Omental fat pad (tissue), 4 donors: ENCODE measurements around the gene STOX2. TPM values are rescaled to one million over a fixed set of nuclear protein-coding genes. Genes with fewer than 3 reads are reported as not detected.

Experiments used
- ATAC-seq: fragments of 150-250 bp; one replicate; pipeline ENCODE4 v1.9.1; 2016; ENCODE audit warnings: mild to moderate bottlenecking, moderate library complexity; ENCODE audit not compliant: low FRiP score
- DNase-seq: peaks from one replicate; pipeline ENCODE4 v3.0.0-alpha.2; 2019; ENCODE audit warnings: low spot score
- total RNA-seq, 4 donors: library from RNA; depleted of rRNA; stranded (reverse); fragments of >200 nt; gene quantifications; one replicate each; pipeline ENCODE4 v1.1.0, GENCODE V29; 2016
- TF ChIP-seq, protein P1 (sequence below), 3 donors: fragments of 450-650 bp; IDR thresholded peaks; one replicate each; pipeline ENCODE4 v1.5.1; 2016 to 2017; ENCODE audit warnings: antibody characterized with exemption in 3 of 3, mild to moderate bottlenecking in 3 of 3, moderate library complexity in 2 of 3

Gene STOX2
- total RNA-seq, 4 donors from 2014 or later, result 1.3 to 20.8 (median 4.7) TPM

DNA sequence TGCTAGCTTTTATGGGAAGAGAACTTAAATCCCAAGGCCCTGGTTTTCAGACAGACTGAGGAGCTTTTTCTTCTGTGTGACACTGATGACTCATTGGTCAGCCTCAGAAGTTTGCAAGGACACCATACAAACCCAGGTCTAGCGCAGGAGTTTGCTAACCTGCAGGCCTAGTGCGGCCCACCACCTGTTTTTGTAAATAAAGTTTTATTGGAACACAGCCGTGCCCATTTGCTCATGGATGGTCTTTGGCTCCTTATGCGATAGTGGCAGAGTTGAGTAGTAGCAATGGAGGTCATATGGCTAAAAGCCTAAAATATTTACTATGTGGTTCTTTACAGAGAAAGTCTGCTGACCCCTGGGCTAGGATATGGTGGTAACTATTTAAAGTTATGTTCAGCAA is 98.3 kb downstream of the STOX2 start:
- ATAC-seq, result no peak
- DNase-seq, result no peak
- TF ChIP-seq, protein P1, sequence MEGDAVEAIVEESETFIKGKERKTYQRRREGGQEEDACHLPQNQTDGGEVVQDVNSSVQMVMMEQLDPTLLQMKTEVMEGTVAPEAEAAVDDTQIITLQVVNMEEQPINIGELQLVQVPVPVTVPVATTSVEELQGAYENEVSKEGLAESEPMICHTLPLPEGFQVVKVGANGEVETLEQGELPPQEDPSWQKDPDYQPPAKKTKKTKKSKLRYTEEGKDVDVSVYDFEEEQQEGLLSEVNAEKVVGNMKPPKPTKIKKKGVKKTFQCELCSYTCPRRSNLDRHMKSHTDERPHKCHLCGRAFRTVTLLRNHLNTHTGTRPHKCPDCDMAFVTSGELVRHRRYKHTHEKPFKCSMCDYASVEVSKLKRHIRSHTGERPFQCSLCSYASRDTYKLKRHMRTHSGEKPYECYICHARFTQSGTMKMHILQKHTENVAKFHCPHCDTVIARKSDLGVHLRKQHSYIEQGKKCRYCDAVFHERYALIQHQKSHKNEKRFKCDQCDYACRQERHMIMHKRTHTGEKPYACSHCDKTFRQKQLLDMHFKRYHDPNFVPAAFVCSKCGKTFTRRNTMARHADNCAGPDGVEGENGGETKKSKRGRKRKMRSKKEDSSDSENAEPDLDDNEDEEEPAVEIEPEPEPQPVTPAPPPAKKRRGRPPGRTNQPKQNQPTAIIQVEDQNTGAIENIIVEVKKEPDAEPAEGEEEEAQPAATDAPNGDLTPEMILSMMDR (IDR thresholded peaks at IDR 0.05), result no peak

DNA sequence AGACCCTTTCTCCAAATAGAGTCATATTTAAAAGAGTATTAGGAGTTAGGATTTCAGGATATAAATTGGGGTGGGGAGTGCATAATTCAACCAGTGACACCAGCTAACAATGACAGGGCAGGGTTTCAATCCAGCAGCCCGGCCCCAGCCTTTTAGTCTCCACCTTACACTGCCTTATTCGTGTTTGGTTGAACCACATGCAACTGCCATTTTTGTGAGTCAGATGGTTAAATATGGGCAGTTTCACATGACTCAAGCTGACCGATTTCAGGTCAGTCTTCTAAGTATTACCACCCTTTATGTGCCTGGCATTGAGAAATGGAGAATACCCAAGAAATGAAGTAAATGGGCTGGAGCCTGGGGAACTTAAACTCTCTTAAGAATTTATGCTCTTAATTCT is 102.8 kb downstream of the STOX2 start:
- ATAC-seq, result no peak
- TF ChIP-seq, protein P1 (IDR thresholded peaks at IDR 0.05), result no peak
- DNase-seq, result no peak

DNA sequence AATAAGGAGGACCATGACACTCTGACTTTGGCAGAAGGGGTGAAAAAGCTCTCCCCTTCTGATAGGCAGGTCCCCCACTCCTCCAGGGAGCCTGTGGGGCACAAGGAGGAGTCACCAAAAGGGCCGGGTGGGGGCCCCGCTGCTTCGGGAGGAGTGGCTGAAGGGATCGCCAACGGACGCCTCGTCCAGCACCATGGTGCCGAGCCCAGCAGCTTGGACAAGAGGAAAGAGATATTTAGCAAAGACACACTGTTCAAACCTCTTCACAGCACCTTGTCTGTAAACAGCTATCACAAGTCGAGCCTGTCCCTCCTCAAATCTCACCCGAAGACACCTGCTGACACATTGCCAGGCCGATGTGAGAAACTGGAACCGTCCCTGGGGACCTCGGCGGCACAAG is 105.6 kb downstream of the STOX2 start:
- no peak for DNase-seq
- TF ChIP-seq, protein P1 (IDR thresholded peaks at IDR 0.05), result no peak
- ATAC-seq, result no peak

DNA sequence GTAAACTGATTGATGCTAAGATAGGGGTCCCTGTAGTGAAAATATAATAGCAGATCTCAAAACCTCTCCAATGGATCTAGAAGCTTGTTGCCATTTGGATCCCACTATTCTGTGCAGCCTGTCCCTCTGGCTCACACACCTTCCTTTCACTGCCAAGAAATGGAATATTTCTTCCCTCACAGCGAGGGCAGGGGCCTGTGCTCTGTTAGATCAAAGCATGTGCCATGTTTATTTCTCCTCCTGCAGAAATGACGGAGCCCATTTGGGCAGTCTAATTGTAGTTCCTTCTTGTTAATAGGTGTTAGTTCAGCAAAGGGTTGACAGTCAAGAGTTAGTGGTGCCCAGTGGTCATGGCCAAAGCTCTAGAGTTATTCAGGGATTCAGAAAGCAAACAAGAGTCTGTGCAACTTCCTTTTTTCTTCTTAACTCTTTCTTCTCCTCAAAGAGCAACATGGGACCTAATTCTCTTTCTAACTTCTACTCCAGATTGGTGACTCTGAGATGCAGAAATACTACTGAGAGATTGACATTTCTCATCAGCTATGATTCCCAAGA is 106.8 kb downstream of the STOX2 start:
- no peak for ATAC-seq
- TF ChIP-seq, protein P1 (IDR thresholded peaks at IDR 0.05), result no peak
- no peak for DNase-seq

DNA sequence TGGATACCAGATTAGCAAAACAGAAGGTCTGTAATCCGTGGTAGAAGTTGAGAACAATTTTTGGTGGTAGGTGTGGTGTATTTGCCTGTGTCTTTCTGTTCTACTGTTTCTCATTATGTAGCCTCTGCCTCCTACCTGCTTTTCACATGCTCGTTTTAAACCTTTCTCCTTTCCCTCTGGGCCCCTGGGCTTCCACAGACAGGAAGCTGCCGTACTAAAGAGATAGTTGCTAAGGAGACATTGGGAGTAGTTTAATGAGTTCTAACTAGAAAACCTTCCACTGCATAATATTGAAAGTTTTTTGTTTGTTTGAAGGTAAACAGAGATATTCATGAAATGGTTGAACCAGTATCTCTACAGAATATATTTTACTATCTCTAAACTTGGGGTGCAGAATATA is 107.8 kb downstream of the STOX2 start:
- no peak for ATAC-seq
- TF ChIP-seq, protein P1 (IDR thresholded peaks at IDR 0.05), result no peak
- no peak for DNase-seq

DNA sequence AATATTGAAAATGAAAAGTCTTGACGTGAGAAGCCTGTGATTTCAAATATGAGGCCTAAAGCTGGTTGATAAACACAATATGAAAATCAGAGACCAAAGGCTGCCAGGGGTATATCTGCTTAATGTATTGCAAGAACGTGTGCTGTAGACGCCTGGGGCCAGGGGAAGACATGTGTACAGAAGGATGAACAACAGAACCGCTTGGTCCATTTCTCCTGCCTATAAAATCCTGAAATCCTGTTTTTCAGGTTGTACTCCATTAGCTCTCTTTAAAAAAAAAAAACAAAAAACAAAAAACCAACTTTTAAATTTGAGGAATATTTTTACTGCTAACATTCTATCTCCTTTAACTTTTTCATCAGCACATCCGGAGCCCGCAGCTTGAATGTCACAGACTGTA is 109.2 kb downstream of the STOX2 start:
- TF ChIP-seq, protein P1 (IDR thresholded peaks at IDR 0.05), result no peak
- no peak for ATAC-seq
- DNase-seq, result no peak

DNA sequence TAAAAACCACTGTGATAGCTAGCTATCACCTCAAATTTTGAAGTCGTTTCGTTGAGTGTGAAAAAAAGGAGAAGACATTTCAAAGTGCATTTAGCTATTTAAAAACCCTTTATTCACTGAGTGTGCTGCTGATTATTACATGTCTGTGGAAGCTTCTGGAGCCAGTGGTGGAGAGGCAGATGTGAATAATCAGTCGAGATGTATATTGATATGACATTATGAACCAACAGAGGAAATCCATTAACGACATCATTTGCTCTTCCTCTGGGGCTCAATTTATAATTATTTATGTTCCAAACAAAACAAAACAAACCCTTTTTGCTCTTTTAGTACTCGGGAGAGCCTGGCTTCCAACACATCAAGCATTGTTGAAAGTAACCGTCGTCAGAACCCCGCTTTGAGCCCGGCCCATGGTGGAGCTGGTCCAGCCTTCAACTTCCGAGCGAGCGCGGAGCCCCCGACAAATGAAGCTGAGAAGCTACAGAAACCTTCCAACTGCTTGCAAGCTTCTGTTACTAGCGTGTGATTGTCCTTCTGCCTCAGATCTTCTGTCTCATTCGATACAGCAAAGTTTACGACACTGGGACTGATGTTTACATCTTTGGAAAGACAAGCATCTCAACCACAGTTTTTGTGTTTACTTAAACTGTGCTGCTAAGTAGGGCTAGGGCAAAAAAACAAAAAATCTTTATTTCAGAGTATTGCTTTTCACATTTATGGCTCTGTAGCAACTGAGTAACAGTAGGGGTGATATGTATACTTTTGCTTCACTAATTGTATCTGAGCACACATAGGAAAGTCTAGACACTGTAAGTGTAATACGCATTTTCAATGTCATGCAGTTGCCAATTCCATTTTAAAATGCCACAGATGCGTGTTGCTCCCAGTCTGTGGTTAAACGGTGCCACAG is 111.9 kb downstream of the STOX2 start:
- TF ChIP-seq, protein P1 (IDR thresholded peaks at IDR 0.05), result no peak
- ATAC-seq, result no peak

More for the DNA sequence above, 111.9 kb downstream of the STOX2 start:
- DNase-seq, result no peak
